Measurements from ENCODE around the gene CDH6.

CDH6 gene

DNA sequence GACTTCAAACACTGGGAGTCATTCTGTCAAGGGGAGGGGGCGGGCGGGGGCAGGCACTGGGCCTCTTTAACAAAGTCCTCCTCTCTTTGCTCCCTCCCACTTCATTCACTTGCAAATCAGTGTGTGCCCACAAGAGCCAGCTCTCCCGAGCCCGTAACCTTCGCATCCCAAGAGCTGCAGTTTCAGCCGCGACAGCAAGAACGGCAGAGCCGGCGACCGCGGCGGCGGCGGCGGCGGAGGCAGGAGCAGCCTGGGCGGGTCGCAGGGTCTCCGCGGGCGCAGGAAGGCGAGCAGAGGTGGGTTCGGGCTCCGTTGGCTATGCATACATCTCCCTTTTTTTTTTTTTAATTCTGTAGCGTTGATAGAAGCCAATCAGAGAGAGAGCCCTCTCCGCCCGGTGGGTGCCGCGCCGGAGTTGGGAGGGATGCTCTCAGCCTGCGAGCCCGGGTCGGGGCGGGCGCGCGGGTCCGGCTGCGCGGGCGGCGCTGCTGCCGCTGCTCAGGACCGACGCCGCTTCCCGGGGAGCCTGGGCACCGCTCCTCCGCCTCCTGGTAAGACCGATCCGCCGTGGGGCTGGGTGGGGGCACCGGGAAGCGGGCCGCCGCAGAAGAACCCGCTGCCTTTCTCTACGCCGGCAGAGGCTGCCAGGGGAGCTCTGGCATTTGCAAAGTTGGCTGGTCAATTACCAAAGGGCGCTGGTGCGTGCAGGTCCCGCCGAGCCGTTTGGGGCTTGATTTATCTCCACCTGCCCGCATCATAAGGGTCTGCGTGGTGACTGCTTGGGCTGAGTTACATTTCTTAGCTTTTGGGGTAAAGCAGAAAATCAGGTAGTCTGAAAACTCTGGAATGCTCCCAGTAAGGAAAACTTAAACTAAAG lies at the start of gene CDH6:
TSS of gene CDH6 (plus strand) at position 96 of the 877 bp plus-strand sequence. CDS start 73,788 bp downstream, outside the sequence.
- DNase-seq = peak in 1 of 2 experiments; percentile 36

DNA sequence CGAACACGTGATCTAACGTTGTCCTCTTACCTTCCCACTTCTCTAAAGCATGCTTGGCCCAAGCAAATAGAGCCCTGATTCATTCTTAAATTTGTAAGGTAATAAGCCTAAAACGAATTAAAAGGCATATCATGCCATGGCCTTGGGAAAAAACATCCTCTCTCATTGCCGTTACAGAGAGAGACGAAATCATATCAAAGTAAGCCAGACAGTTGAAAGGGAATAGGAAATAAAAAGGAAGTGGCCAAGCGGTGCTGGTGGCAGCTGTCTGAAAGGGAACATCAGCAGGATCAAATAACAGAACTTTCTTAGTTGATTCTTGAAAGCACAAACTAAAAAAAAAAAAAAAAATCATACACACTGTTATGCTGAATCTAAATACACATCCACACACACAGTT lies 49.1 kb upstream of the CDH6 start:
- DNase-seq = no peak

DNA sequence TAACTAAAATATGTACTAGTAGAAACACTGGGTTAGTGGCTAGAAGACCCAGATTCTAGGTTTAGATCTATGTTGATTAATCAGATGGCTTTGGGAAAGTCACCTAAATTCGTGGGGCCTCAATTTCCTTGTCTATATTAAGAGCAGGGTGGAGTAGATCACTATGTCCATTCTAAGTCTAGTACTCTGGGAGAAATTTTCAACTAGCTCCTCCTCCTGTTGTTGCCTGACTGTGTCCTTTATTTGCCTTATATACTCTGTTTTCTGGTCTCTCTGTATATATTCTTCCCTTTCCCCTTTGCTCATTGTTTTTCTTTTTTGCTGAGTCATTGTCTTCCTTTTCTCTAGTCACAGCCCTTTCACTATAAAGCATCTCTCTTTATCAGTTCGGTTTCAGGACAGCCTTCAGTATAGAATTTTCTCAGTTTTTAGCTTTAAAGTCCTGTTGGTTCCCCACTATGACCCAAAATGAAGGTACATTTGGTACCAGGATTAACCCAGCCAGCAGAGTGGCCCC lies 44.5 kb upstream of the CDH6 start:
- DNase-seq = no peak

- no peak for DNase-seq
Observed at GRCh38 chr5:31153521-31153920, 40.0 kb upstream of the CDH6 start.

DNA sequence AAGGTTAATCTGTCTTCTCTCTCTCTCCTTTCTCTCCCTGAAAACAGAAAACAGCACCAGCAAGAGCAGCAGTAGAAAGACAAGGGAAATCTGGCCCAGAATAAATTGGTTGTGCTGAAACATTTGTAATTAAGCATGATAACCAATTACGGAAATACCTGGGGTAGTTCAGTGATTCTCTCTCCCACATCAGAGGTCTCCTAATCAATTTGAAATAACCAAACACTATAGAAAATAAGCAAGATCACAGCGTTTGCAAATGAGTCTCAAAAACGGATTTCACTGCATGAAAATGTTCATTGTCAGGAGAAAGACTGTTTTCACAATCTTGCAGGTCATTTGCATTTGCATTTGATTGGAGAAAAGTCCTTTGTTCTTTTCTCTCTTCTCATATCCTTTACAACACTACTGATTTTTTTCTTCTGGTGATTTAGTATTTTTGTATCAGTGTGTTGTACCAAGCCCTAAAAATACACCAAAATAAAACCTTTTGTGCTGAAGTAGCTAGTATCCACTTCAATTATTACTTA lies 36.8 kb upstream of the CDH6 start:
- DNase-seq = no peak

DNA sequence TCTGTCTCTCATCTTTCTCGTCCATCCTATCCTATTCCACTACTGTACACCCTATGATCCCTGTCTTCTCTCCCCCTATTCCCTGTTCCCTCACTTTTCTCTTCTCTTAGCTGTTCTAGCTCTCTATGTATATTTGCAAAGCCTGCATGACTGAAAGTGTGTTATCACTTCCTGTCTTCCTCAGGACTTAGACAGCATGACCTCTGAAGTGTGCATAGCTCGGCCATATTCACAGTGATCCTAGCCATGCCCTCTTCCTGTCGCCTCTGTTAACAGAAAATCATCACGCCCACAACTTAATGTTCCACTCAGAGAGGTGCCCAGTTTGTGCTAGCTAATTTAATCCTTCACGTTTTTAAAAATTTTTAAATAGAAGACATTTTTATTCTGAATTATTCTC lies 35.8 kb upstream of the CDH6 start:
- no peak for DNase-seq

GRCh38 chr5:31158686-31159085 lies 34.8 kb upstream of the CDH6 start:
- DNase-seq = no peak

DNA sequence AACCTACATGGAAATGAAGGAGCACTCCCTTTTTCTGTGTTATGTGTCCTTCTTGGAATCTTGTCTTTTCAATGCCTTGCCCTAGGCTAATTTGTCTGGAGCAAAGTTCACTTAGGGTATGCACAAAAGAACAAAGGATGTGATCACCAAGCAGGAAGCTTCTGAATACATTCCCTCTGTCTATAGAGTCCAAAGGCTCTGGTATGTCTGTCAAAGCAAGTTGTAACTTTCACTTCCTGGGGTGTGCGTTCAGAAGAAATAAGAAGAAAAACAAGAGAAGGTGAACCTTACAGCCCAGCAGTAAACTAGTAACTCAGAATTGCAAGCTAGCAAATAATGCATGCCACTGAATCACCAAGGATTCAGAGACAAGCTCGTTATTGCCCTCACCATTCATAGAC lies 31.7 kb upstream of the CDH6 start:
- no peak for DNase-seq

DNA sequence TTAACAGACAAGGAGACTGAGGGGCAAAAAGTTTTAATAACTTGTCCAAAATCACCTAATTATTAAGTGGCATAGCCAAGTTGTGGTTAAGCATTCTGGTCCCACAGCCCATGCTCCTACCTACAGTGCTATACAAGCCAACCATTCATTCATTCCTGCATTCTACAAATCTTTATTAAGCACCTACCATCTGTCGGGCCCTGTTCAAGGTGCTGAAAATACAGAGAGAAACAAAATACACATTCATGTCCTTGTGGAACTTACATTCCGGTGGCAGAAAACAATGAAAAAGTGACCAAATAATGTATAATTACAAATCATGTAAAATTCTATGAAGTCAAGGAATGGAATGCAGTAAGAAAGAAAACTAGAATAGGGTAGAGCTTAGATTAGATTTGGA lies 27.8 kb upstream of the CDH6 start:
- DNase-seq = no peak

- DNase-seq = no peak
Observed at GRCh38 chr5:31169379-31169778, 24.1 kb upstream of the CDH6 start.

- no peak for DNase-seq
Observed at GRCh38 chr5:31172881-31173280, 20.6 kb upstream of the CDH6 start.

DNA sequence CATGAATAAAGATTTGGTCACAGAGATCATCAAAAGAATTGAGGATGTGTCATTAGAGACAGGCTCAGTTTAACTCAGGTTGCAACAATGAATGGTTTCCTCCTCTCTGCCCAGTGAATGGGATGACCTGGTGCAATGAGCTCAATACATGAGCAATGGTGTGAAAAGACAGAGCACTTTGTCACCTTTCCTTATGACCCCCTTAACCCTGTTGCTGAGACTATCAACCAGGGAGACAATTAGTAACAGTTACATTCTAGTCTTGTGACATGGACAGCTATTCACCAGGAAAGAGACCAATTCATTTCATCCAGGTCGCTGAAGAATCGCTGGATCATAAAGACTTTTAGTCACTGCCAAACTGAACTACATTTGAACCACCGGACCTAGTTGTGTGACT lies 19.9 kb upstream of the CDH6 start:
- no peak for DNase-seq

GRCh38 chr5:31181376-31181987 lies 12.0 kb upstream of the CDH6 start:
- no peak for DNase-seq

DNA sequence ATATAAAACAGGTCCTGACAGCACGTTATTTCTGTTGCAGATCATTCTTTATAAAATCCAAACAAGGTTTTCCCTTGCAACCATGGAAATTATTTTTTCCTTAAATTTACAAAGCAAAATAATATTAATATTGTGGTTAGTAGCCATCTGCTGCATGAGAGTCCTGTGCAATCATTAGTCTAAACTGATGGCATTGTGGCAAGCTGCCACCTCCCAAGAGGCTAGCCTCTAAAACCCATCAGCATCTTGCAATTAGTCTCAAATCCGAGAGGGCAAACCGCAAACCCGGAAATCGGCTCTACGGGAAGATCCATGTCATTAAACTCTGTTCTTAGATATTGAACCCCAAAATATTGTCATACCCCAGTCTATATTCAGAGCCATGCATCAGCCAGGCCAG lies 11.3 kb upstream of the CDH6 start:
- no peak for DNase-seq

DNA sequence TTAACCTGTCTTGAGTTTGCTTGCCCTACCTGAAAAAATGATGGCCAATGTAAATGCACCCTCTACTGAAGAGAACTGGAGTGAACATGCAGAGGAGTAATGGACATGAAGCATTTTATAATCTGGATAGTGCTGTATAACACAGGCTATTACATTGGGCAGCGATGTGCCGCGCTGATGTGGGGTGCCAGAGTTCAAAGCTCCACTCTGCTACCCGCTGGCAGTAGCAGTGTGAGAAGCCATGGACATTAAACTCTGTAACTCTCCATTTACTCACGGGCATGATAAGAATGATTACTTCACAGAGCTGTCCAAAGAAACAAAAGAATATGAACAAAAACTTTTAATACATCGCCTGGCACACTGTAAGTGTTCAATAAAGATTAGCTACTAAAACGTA lies 7.5 kb upstream of the CDH6 start:
- no peak for DNase-seq

DNA sequence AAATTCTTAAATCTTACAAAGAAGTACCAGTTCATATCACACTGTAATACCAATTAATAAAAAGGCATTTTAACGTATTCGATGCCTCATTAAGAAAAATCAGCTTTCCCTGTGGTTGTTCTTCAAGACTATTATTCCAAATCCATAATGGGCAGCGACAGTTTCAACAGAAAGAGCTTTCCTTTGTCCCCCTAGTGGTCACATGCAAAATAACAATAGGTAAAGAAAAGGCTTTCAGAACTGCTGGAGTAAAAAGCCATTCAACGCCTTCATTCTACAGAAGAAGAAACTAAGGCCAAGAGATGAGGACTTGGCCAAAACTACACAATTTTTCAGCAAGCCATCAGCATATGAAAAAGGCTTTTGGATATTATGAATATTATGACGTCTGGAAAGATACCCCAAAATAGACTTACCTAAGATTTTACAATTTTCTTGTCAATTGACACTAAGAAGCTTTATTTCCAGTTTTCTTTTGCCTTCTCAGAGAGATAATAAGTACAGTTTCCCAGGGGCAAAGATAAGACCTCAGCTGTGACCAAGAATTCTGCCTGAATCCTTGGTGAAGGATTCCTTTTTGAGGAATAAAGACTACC lies 6.7 kb upstream of the CDH6 start:
- DNase-seq = peak; percentile 15 to 53

DNA sequence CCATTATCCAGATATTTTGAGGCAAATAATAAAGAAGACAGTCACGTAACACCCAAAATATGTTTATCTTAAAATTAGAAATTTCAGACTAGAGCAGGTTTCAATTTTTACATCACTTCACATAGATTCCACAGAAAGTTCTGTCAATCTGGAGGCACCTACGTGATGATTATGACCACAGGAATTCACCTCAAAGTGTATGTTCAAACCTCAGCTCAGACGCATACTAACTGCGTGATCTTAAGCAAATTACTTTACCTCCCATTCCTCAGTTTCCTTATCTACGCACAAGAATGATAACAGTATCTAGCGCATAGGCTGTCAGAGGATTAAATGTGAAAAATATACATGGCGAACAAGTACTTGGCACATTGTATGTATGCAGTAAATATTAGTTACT lies 5.9 kb upstream of the CDH6 start:
- DNase-seq = no peak

DNA sequence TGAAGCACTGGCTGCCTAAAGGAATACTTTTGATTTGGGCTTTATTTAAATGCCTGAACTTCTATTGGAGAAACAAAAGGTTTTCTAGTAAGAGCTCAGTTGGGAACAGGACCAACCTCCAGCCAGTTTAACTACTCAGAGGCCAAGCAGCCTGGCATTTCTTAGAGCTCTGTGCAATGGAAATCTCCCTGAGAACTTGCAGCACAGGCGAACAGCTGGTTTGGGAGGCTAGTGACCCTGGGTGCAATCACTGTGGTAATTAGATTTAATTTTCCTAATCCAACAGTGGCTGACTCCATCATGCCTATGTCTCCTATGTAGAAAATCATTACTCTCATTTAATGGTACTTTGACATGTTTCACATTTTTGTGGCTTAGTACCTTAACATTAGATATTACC lies 1.0 kb upstream of the CDH6 start:
- no peak for DNase-seq

GRCh38 chr5:31193116-31193515 lies 370 bp upstream of the CDH6 start:
- DNase-seq = peak in 1 of 2 experiments; percentile 1

GRCh38 chr5:31194468-31194813 lies 955 bp downstream of the CDH6 start:
- no peak for DNase-seq

DNA sequence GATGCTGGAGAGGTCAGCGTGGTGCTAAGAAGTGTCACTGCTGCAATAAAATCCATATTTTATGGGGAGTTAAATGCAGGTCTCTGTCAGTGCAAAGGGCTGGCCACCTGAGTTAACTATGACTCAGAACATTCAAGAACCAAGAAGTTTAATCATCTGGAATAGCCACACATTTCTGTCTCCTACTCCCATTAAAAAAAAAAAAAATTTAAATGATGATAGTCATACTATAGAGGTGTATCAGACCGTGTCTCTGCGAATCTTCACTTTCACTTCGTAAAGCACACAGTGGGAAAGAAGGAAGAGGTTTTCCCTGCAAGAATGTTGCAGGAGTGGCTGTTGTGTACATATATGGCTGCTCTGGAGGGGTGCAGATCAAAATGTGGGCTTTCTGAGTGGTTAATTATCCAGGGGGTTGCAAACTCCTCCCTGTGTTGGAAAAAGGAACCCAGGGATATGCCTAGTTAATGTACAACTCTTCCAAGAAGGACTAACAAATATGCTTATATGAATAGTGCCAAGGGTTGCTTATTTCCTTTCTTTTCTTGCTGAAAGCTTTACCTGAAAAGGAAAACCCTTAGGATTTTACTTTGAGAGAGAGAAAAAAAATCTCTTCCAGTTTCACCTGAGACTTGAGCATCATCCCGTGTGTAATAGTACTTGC lies 1.5 kb downstream of the CDH6 start:
- no peak for DNase-seq

GRCh38 chr5:31196309-31196708 lies 2.8 kb downstream of the CDH6 start:
- no peak for DNase-seq

GRCh38 chr5:31197183-31197582 lies 3.7 kb downstream of the CDH6 start:
- no peak for DNase-seq
